HCT116 (cell line): ENCODE measurements around the gene PHOSPHO1. TPM values are rescaled to one million over a fixed set of nuclear protein-coding genes. Genes with fewer than 3 reads are reported as not detected.

Source experiments
- ATAC-seq: fragments of 200-7000 bp; cut with Tn5 transposase; 2 replicates; pipeline ENCODE4 v1.9.1; 2020; ENCODE audit warnings: mild to moderate bottlenecking, moderate library complexity
- BruUV-seq: library from RNA; stranded (reverse); fragments of 400-500 nt; replicated peaks from 2 replicates; lab custom pipeline; 2021; lab: Mats Ljungman, UMichigan
- CTCF ChIA-PET: fragments of 300-600 bp; sonication (Branson Sonifier 250); formaldehyde crosslinking; loops from one replicate; lab custom pipeline; 2021; ENCODE audit warnings: antibody characterized with exemption; lab: Charles Lee
- POLR2A ChIA-PET: fragments of 300-600, 350-600 bp; sonication (Branson Sonifier 250); formaldehyde crosslinking; loops from one replicate; lab custom pipeline; 2021; ENCODE audit warnings: antibody characterized with exemption; lab: Charles Lee
- RAD21 ChIA-PET, 2 experiments: fragments of 300-600 bp; sonication (Branson Sonifier 250); formaldehyde crosslinking; loops; one replicate each; lab custom pipeline; 2023; ENCODE audit warnings: low total read pairs in 2 of 2; ENCODE audit not compliant: uncharacterized antibody in 2 of 2, unreplicated experiment in 2 of 2, low non-redundant PET in 1 of 2; lab: Charles Lee
- DNase-seq: peaks from one replicate; pipeline ENCODE4 v3.0.0-alpha.2; 2010; ENCODE audit warnings: low read depth, low spot score
- H2AFZ ChIP-seq: fragments of 200-600 bp; shearing (Covaris generic), sonication (generic); 2 replicates; pipeline ENCODE4 v1.6.1; 2017; ENCODE audit warnings: low read depth, mixed run types, mixed read lengths, antibody characterized with exemption, low read length; ENCODE audit not compliant: poor library complexity, severe bottlenecking
- H3K27ac ChIP-seq: 2 replicates; pipeline ENCODE4 v1.5.1; 2012; ENCODE audit warnings: low read depth, low read length
- H3K27me3 ChIP-seq: fragments of 200-600 bp; sonication (generic); 2 replicates; pipeline ENCODE4 v1.6.1; 2016; ENCODE audit warnings: mixed run types, low read length, mixed read lengths; ENCODE audit not compliant: insufficient read depth
- H3K36me3 ChIP-seq, 2 experiments: fragments of 200-500 bp in 1 of 2; fragments of 200-600 bp in 1 of 2; sonication (Bioruptor generic) in 1 of 2; sonication (generic) in 1 of 2; 2 replicates each; pipeline versions ENCODE4 v1.5.1 to v1.6.1; 2014 to 2016; ENCODE audit warnings: low read length in 2 of 2, inconsistent platforms in 1 of 2, mixed read lengths in 1 of 2, mixed run types in 1 of 2; ENCODE audit not compliant: insufficient read depth in 2 of 2, control insufficient read depth in 1 of 2
- H3K4me1 ChIP-seq, 2 experiments: fragments of 200-600 bp in 1 of 2; sonication (generic) in 1 of 2; 2 replicates each; pipeline versions ENCODE4 v1.5.1 to v1.6.1; 2012 to 2017; ENCODE audit warnings: low read length in 2 of 2, inconsistent platforms in 1 of 2, mild to moderate bottlenecking in 1 of 2, mixed read lengths in 1 of 2, mixed run types in 1 of 2, moderate library complexity in 1 of 2; ENCODE audit not compliant: insufficient read depth in 2 of 2, control insufficient read depth in 1 of 2
- H3K4me2 ChIP-seq: fragments of 200-600 bp; sonication (generic); 2 replicates; pipeline ENCODE4 v1.6.1; 2017; ENCODE audit warnings: mixed run types, low read length, mixed read lengths
- H3K4me3 ChIP-seq, 2 experiments: fragments of 200-600 bp in 1 of 2; sonication (generic) in 1 of 2; replicated peaks in 1 of 2; 2 replicates each; pipeline ENCODE4 v1.5.1; 2011 to 2016; ENCODE audit warnings: low read length in 2 of 2, control low read depth in 1 of 2, low read depth in 1 of 2, mild to moderate bottlenecking in 1 of 2, mixed read lengths in 1 of 2, mixed run types in 1 of 2
- H3K79me2 ChIP-seq: fragments of 200-600 bp; sonication (generic); 2 replicates; pipeline ENCODE4 v1.6.1; 2017; ENCODE audit warnings: mild to moderate bottlenecking, mixed run types, low read length, moderate library complexity, mixed read lengths; ENCODE audit not compliant: insufficient read depth
- H3K9ac ChIP-seq: fragments of 200-600 bp; sonication (generic); 2 replicates; pipeline ENCODE4 v1.6.1; 2016; ENCODE audit warnings: low read length, mixed read lengths
- H3K9me2 ChIP-seq: fragments of 200-600 bp; sonication (generic), shearing (Covaris generic); 2 replicates; pipeline ENCODE4 v1.6.1; 2017; ENCODE audit warnings: mixed run types, mild to moderate bottlenecking, moderate library complexity; ENCODE audit not compliant: insufficient read depth
- H3K9me3 ChIP-seq, 2 experiments: fragments of 200-500 bp in 1 of 2; fragments of 200-600 bp in 1 of 2; sonication (Bioruptor generic) in 1 of 2; sonication (generic) in 1 of 2; 2 replicates each; pipeline ENCODE4 v1.6.1; 2014 to 2017; ENCODE audit warnings: low read length in 2 of 2, mixed read lengths in 2 of 2, inconsistent platforms in 1 of 2, low read depth in 1 of 2, mild to moderate bottlenecking in 1 of 2, mixed run types in 1 of 2, moderate library complexity in 1 of 2; ENCODE audit not compliant: control insufficient read depth in 1 of 2, insufficient read depth in 1 of 2
- H4K20me1 ChIP-seq: fragments of 200-600 bp; sonication (generic), shearing (Covaris generic); 2 replicates; pipeline ENCODE4 v1.6.1; 2017; ENCODE audit warnings: mixed run types, mild to moderate bottlenecking, moderate library complexity; ENCODE audit not compliant: insufficient read depth
- ATF3 ChIP-seq: IDR thresholded peaks from 2 replicates; pipeline ENCODE4 v1.6.1; 2012
- CTCF ChIP-seq, 3 experiments: fragments of 200-600 bp in 1 of 3; sonication (generic) in 1 of 3; IDR thresholded peaks in 2 of 3; conservative IDR thresholded peaks in 1 of 3; 2 replicates each; pipeline ENCODE4 v1.5.1; 2012 to 2017; ENCODE audit warnings: low read depth in 2 of 3, low read length in 2 of 3, antibody characterized with exemption in 1 of 3, borderline replicate concordance in 1 of 3, control low read depth in 1 of 3, mild to moderate bottlenecking in 1 of 3, mixed read lengths in 1 of 3, mixed run types in 1 of 3, moderate library complexity in 1 of 3; ENCODE audit not compliant: insufficient read depth in 1 of 3
- EGR1 ChIP-seq: IDR thresholded peaks from 2 replicates; pipeline ENCODE4 v1.6.1; 2012; ENCODE audit warnings: low read depth
- EZH2 ChIP-seq: fragments of 200-600 bp; sonication (generic); IDR thresholded peaks from 2 replicates; pipeline ENCODE4 v1.6.1; 2017; ENCODE audit warnings: antibody characterized with exemption, mixed run types
- JUND ChIP-seq: IDR thresholded peaks from 2 replicates; pipeline ENCODE4 v1.6.1; 2012
- MAX ChIP-seq: IDR thresholded peaks from 2 replicates; pipeline ENCODE4 v1.6.1; 2012
- POLR2A ChIP-seq: IDR thresholded peaks from 2 replicates; pipeline ENCODE4 v1.7.0; 2011; ENCODE audit warnings: borderline replicate concordance; ENCODE audit not compliant: insufficient read depth, insufficient read length; ENCODE audit errors: extremely low read depth
- POLR2AphosphoS5 ChIP-seq: IDR thresholded peaks from 2 replicates; pipeline ENCODE4 v1.6.1; 2011; ENCODE audit warnings: mild to moderate bottlenecking, low read depth, low read length, moderate library complexity
- RAD21 ChIP-seq: IDR thresholded peaks from 2 replicates; pipeline ENCODE4 v1.6.1; 2012; ENCODE audit warnings: low read depth, mild to moderate bottlenecking
- SIN3A ChIP-seq: IDR thresholded peaks from 2 replicates; pipeline ENCODE4 v1.6.1; 2012; ENCODE audit warnings: low read depth
- SP1 ChIP-seq: IDR thresholded peaks from 2 replicates; pipeline ENCODE4 v1.6.1; 2012; ENCODE audit warnings: low read depth
- SRF ChIP-seq: IDR thresholded peaks from 2 replicates; pipeline ENCODE4 v1.6.1; 2012; ENCODE audit warnings: low read depth
- TCF7L2 ChIP-seq: IDR thresholded peaks from 2 replicates; pipeline ENCODE4 v1.7.0; 2011; ENCODE audit warnings: borderline replicate concordance, inconsistent platforms; ENCODE audit not compliant: insufficient read depth, insufficient read length; ENCODE audit errors: extremely low read depth
- ZBTB33 ChIP-seq: IDR thresholded peaks from 2 replicates; pipeline ENCODE4 v1.6.1; 2011; ENCODE audit warnings: mild to moderate bottlenecking, low read length, moderate library complexity; ENCODE audit not compliant: insufficient replicate concordance; ENCODE audit errors: extremely low read depth
- ZNF274 ChIP-seq: fragments of 200-500 bp; sonication (Bioruptor generic); IDR thresholded peaks from 2 replicates; pipeline ENCODE4 v1.6.1; 2014; ENCODE audit warnings: mild to moderate bottlenecking, low read depth, low read length, inconsistent platforms
- intact Hi-C: fragments of 100-400 bp; cut with micrococcal nuclease; formaldehyde crosslinking; loops from 2 replicates; pipeline ENCODE4 v1.10.0; 2022
- total RNA-seq: library from RNA; stranded (reverse); gene quantifications from one replicate; pipeline ENCODE4 v1.2.1, GENCODE V29; 2021; ENCODE audit not compliant: unreplicated experiment

PHOSPHO1 gene
- total RNA-seq, 1 experiment from 2014 or later: 3.0 TPM

GRCh38 chr17:49214676-49215360 lies 15.8 kb downstream of the PHOSPHO1 start:
- intact Hi-C loops: no loop called here
- Histone ChIP-seq H3K4me1 (peaks cover 0 to under 1% of the 10 kb centered on the region in 2 experiments; a peak in 1 of 4 replicates), H3K36me3 (no peaks in the 10 kb centered on the region), H3K9me2 (no peaks in the 10 kb centered on the region), H2AFZ (no peak overlapping the region), H3K4me2 (no peak overlapping the region), H3K27me3 (no peaks in the 10 kb centered on the region), H3K9ac (no peak overlapping the region), H4K20me1 (no peaks in the 10 kb centered on the region), H3K9me3 (no peaks in the 10 kb centered on the region), H3K79me2 (no peaks in the 10 kb centered on the region), H3K4me3 (no peak overlapping the region), H3K27ac (no peak overlapping the region)
- TF ChIP-seq ZNF274: no peak
- ChIA-PET RAD21 (no interaction called here), POLR2A (interaction anchor here (1.3 kb wide), 1 partner anchor 23 kb away, joined by 3 read pairs; no protein-coding TSS in a partner anchor), CTCF (interaction anchor here (0.6 kb wide), 1 partner anchor 13 kb away, joined by 3 read pairs; no protein-coding TSS in a partner anchor)
- DNase-seq (no peak), ATAC-seq (no peak)
- BruUV-seq: no TSS peak

- no peak overlapping the region for H3K9ac ChIP-seq
- CTCF ChIA-PET: interaction anchor here (1.4 kb wide), 1 partner anchor 16 kb away, joined by 3 read pairs; no protein-coding TSS in a partner anchor
- H4K20me1 ChIP-seq: no peaks in the 10 kb centered on the region
- H2AFZ ChIP-seq: no peak overlapping the region
- H3K36me3 ChIP-seq: no peaks in the 10 kb centered on the region
- no TSS peak for BruUV-seq
- RAD21 ChIA-PET: no interaction called here
- H3K4me2 ChIP-seq: no peak overlapping the region
- no peak overlapping the region for H3K4me3 ChIP-seq
- H3K79me2 ChIP-seq: no peaks in the 10 kb centered on the region
- TF ChIP-seq MAX (no peak), SRF (no peak), ZBTB33 (no peak), JUND (no peak), RAD21 (no peak), SIN3A (no peak), TCF7L2 (no peak), ATF3 (no peak), EGR1 (no peak), SP1 (no peak), EZH2 (no peak), POLR2AphosphoS5 (no peak), CTCF (IDR thresholded peaks at IDR 0.05 in 2 of 3, conservative IDR thresholded peaks at IDR 0.05 in 1 of 3; ENCODE audit: borderline replicate concordance in 1 of 3, insufficient read depth in 1 of 3, low read depth in 2 of 3, low read length in 2 of 3) (no peak), POLR2A (no peak)
- intact Hi-C loops: no loop called here
- H3K9me2 ChIP-seq: no peaks in the 10 kb centered on the region
- no peaks in the 10 kb centered on the region for H3K27me3 ChIP-seq
- H3K27ac ChIP-seq: no peak overlapping the region
- DNase-seq (no peak), ATAC-seq (no peak)
- H3K9me3 ChIP-seq: no peaks in the 10 kb centered on the region
- POLR2A ChIA-PET: interaction anchor here (1.3 kb wide), 1 partner anchor 22 kb away, joined by 3 read pairs; no protein-coding TSS in a partner anchor
- peaks cover 0 to 10% of the 10 kb centered on the region in 2 experiments; a peak in 2 of 4 replicates for H3K4me1 ChIP-seq
Observed at GRCh38 chr17:49213847-49214246, 16.7 kb downstream of the PHOSPHO1 start.
